Type B pancreatic cell (in vitro differentiated cells): Measurements from ENCODE around the gene SNTB2. TPM values are rescaled to one million over a fixed set of nuclear protein-coding genes. Genes with fewer than 3 reads are reported as not detected.

Experiments
- DNase-seq: peaks from one replicate; pipeline ENCODE4 v3.0.0; 2021; ENCODE audit warnings: mixed read lengths; ENCODE audit not compliant: unreplicated experiment; ENCODE audit errors: extremely low spot score
- H3K27ac Mint-ChIP-seq: 2 replicates; pipeline ENCODE4 v1.8.0; 2021; ENCODE audit warnings: mild to moderate bottlenecking, mixed read lengths
- H3K27me3 Mint-ChIP-seq: 2 replicates; pipeline ENCODE4 v1.8.0; 2021; ENCODE audit warnings: mixed read lengths
- H3K36me3 Mint-ChIP-seq: 2 replicates; pipeline ENCODE4 v1.8.0; 2021; ENCODE audit warnings: mixed read lengths
- H3K4me1 Mint-ChIP-seq: one replicate; pipeline ENCODE4 v1.8.0; 2021; ENCODE audit warnings: mixed read lengths; ENCODE audit not compliant: unreplicated experiment
- H3K4me3 Mint-ChIP-seq: 2 replicates; pipeline ENCODE4 v1.8.0; 2021; ENCODE audit warnings: mild to moderate bottlenecking, mixed read lengths
- H3K9me3 Mint-ChIP-seq: 2 replicates; pipeline ENCODE4 v1.8.0; 2021; ENCODE audit warnings: mixed read lengths
- CTCF ChIP-seq: fragments of 200-600 bp; sonication (generic); conservative IDR thresholded peaks from 2 replicates; pipeline ENCODE4 v1.5.0; 2021; ENCODE audit warnings: antibody characterized with exemption, mild to moderate bottlenecking
- total RNA-seq: library from RNA; stranded (reverse); gene quantifications from 2 replicates; pipeline ENCODE4 v1.2.1, GENCODE V29; 2021; ENCODE audit warnings: low replicate concordance

SNTB2 gene
- total RNA-seq, 1 donor from 2014 or later = 22.2 TPM

GRCh38 chr16:69171325-69172084 lies 15.5 kb upstream of the SNTB2 start:
- Mint-ChIP-seq H3K36me3 (peaks cover 24% of the 10 kb centered on the region), H3K9me3 (no peaks in the 10 kb centered on the region), H3K27me3 (no peaks in the 10 kb centered on the region), H3K4me1 (peaks cover 10% of the 10 kb centered on the region), H3K27ac (peak overlapping the region; percentile 9), H3K4me3 (no peak overlapping the region)
- no peak for DNase-seq
- TF ChIP-seq CTCF = no peak

GRCh38 chr16:69176033-69176800 lies 10.7 kb upstream of the SNTB2 start:
- DNase-seq = no peak
- Mint-ChIP-seq H3K4me3 (no peak overlapping the region), H3K27ac (no peak overlapping the region), H3K27me3 (no peaks in the 10 kb centered on the region), H3K9me3 (no peaks in the 10 kb centered on the region), H3K36me3 (peaks cover 5% of the 10 kb centered on the region), H3K4me1 (peaks cover 15% of the 10 kb centered on the region)
- no peak for TF ChIP-seq CTCF

- Mint-ChIP-seq H3K27me3 (no peaks in the 10 kb centered on the region), H3K9me3 (no peaks in the 10 kb centered on the region), H3K36me3 (no peaks in the 10 kb centered on the region), H3K4me3 (no peak overlapping the region), H3K27ac (no peak overlapping the region), H3K4me1 (peaks cover 21% of the 10 kb centered on the region)
- no peak for TF ChIP-seq CTCF
- no peak for DNase-seq
These were observed 7.5 kb upstream of the SNTB2 start for GRCh38 chr16:69179328-69180010.

- TF ChIP-seq CTCF = no peak
- Mint-ChIP-seq H3K4me1 (peaks cover 21% of the 10 kb centered on the region), H3K27ac (no peak overlapping the region), H3K4me3 (no peak overlapping the region), H3K27me3 (no peaks in the 10 kb centered on the region), H3K36me3 (no peaks in the 10 kb centered on the region), H3K9me3 (no peaks in the 10 kb centered on the region)
- no peak for DNase-seq
These were observed 7.0 kb upstream of the SNTB2 start for GRCh38 chr16:69180011-69180338.

- Mint-ChIP-seq H3K4me3 (no peak overlapping the region), H3K9me3 (no peaks in the 10 kb centered on the region), H3K36me3 (no peaks in the 10 kb centered on the region), H3K27ac (no peak overlapping the region), H3K4me1 (peaks cover 21% of the 10 kb centered on the region), H3K27me3 (no peaks in the 10 kb centered on the region)
- no peak for TF ChIP-seq CTCF
- no peak for DNase-seq
These were observed 4.1 kb upstream of the SNTB2 start for GRCh38 chr16:69182730-69183416.
